MM.1S (cell line): Measurements from ENCODE around the gene TMEM214.

Experiments used
- EZH2 ChIP-seq: fragments of 300-600 bp; sonication (generic); optimal IDR thresholded peaks from 2 replicates; pipeline ENCODE3; 2017; ENCODE audit warnings: low read depth, mild to moderate bottlenecking, antibody characterized with exemption, low read length, mixed read lengths
- EZH2phosphoT487 ChIP-seq: fragments of 300-600 bp; sonication (generic); IDR thresholded peaks from 2 replicates; pipeline ENCODE4 v1.6.1; 2018; ENCODE audit warnings: antibody characterized with exemption, low read length
- TF ChIP-seq, protein P1 (sequence below): fragments of 300-600 bp; sonication (generic); IDR thresholded peaks from 2 replicates; pipeline ENCODE4 v1.5.1; 2016; ENCODE audit warnings: antibody characterized with exemption, low read length, mixed read lengths

DNA sequence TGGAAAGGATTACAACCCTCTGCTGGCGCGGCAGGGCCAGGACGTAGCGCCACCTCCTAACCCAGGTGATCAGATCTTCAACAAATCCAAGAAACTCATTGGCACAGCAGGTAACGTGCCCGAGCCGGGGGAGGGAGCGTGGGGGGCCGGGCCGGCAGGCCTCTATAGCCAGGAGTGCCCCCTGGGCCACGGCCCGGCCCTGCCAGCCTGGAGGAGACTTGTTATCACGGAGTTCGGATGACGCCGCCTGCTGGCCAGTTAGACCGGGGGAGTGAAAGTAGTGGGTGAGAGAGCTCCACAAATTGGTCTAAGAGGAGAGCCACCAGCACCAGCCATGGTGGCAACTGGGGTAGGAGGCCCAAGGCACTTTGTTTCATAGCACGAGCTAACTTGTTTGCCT is 8.6 kb upstream of the TMEM214 start:
- TF ChIP-seq EZH2 (no peak), EZH2phosphoT487 (no peak)
- TF ChIP-seq, protein P1, sequence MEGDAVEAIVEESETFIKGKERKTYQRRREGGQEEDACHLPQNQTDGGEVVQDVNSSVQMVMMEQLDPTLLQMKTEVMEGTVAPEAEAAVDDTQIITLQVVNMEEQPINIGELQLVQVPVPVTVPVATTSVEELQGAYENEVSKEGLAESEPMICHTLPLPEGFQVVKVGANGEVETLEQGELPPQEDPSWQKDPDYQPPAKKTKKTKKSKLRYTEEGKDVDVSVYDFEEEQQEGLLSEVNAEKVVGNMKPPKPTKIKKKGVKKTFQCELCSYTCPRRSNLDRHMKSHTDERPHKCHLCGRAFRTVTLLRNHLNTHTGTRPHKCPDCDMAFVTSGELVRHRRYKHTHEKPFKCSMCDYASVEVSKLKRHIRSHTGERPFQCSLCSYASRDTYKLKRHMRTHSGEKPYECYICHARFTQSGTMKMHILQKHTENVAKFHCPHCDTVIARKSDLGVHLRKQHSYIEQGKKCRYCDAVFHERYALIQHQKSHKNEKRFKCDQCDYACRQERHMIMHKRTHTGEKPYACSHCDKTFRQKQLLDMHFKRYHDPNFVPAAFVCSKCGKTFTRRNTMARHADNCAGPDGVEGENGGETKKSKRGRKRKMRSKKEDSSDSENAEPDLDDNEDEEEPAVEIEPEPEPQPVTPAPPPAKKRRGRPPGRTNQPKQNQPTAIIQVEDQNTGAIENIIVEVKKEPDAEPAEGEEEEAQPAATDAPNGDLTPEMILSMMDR: no peak
